K562 (cell line): ENCODE results near the gene CADM2. TPM values are rescaled to one million over a fixed set of nuclear protein-coding genes. Genes with fewer than 3 reads are reported as not detected.
"Not testable (repeated sequence)": the region's sequence is repeated elsewhere in the genome, so short reads cannot be mapped to it uniquely, and the experiment has no call there.

Source experiments
- ATAC-seq: fragments of 200-7000 bp; cut with Tn5 transposase; 3 replicates; pipeline ENCODE4 v1.9.1; 2020; ENCODE audit warnings: moderate library complexity
- BruUV-seq: library from RNA; stranded (reverse); fragments of 400-500 nt; replicated peaks from 2 replicates; lab custom pipeline; 2021; lab: Mats Ljungman, UMichigan
- CTCF ChIA-PET: fragments of 300-600 bp; formaldehyde crosslinking; extraction: SDS; loops from one replicate; lab custom pipeline; 2021; ENCODE audit warnings: low intra/inter-chr PET ratio; lab: Yijun Ruan, JAX
- POLR2A ChIA-PET: fragments of 300-600, 350-650 bp; sonication (Branson Sonifier 250); formaldehyde crosslinking; extraction: SDS; loops from one replicate; lab custom pipeline; 2021; ENCODE audit warnings: antibody characterized with exemption, inconsistent platforms; lab: Yijun Ruan, JAX
- DNase-seq, 4 experiments: peaks; one replicate each; pipeline versions ENCODE4 v3.0.0 to v3.0.0-alpha.2; 2011 to 2018; ENCODE audit warnings: low spot score in 3 of 4, mixed read lengths in 3 of 4; ENCODE audit errors: extremely low read depth in 1 of 4
- FAIRE-seq: peaks from 2 replicates; lab custom pipeline; 2011; peaks lifted over from hg19 to GRCh38; lab: Jason Lieb, UNC
- H2AFZ ChIP-seq: 2 replicates; pipeline ENCODE4 v1.6.0; 2011; ENCODE audit warnings: low read depth, low read length, control low read depth, inconsistent platforms
- H3K27ac ChIP-seq: fragments of 200-600 bp; 3 replicates; pipeline ENCODE4 v1.8.0; 2011; ENCODE audit warnings: low read depth, mild to moderate bottlenecking, control low read depth, inconsistent platforms, low read length, moderate library complexity, mixed read lengths; ENCODE audit errors: extremely low read depth
- H3K27me3 ChIP-seq, 2 experiments: fragments of 300-600 bp in 1 of 2; 2 replicates in 1 of 2; 3 replicates in 1 of 2; pipeline versions ENCODE4 v1.6.0 to v1.8.0; 2011; ENCODE audit warnings: inconsistent platforms in 2 of 2, low read length in 2 of 2, mild to moderate bottlenecking in 1 of 2, mixed read lengths in 1 of 2, moderate library complexity in 1 of 2; ENCODE audit not compliant: control insufficient read depth in 2 of 2, insufficient read depth in 2 of 2
- H3K36me3 ChIP-seq: fragments of 300-600 bp; 3 replicates; pipeline ENCODE4 v1.8.0; 2011; ENCODE audit warnings: mild to moderate bottlenecking, low read length, inconsistent platforms; ENCODE audit not compliant: control insufficient read depth, insufficient read depth
- H3K4me1 ChIP-seq, 2 experiments: fragments of 200-600 bp in 1 of 2; replicated peaks in 1 of 2; 2 replicates in 1 of 2; 3 replicates in 1 of 2; pipeline versions ENCODE4 v1.5.1 to v1.8.0; 2011; ENCODE audit warnings: inconsistent platforms in 2 of 2, low read length in 2 of 2, mild to moderate bottlenecking in 1 of 2, mixed read lengths in 1 of 2, moderate library complexity in 1 of 2; ENCODE audit not compliant: control insufficient read depth in 2 of 2, insufficient read depth in 2 of 2
- H3K4me2 ChIP-seq: 2 replicates; pipeline ENCODE4 v1.6.1; 2011; ENCODE audit warnings: low read length, control low read depth, inconsistent platforms, mixed read lengths; ENCODE audit not compliant: insufficient read depth
- H3K4me3 ChIP-seq: fragments of 200-600 bp; sonication (generic), shearing (Covaris generic); 2 replicates; pipeline ENCODE4 v1.5.1; 2016; ENCODE audit warnings: control low read depth, inconsistent platforms
- H3K79me2 ChIP-seq: fragments of 200-600 bp; 3 replicates; pipeline ENCODE4 v1.8.0; 2011; ENCODE audit warnings: low read length, inconsistent platforms; ENCODE audit not compliant: control insufficient read depth, insufficient read depth
- H3K9ac ChIP-seq, 2 experiments: 2 replicates each; pipeline versions ENCODE4 v1.6.0 to v1.6.1; 2011; ENCODE audit warnings: low read depth in 2 of 2, low read length in 2 of 2, control low read depth in 1 of 2, inconsistent platforms in 1 of 2, mild to moderate bottlenecking in 1 of 2, mixed read lengths in 1 of 2; ENCODE audit not compliant: insufficient read depth in 1 of 2
- H3K9me1 ChIP-seq: one replicate; pipeline ENCODE4 v1.6.0; 2011; ENCODE audit warnings: inconsistent platforms, mild to moderate bottlenecking, low read length, moderate library complexity; ENCODE audit not compliant: control insufficient read depth, insufficient read depth
- H3K9me3 ChIP-seq: replicated peaks from 2 replicates; pipeline ENCODE4 v1.5.1; 2011; ENCODE audit warnings: low read depth, low read length, inconsistent platforms; ENCODE audit not compliant: control insufficient read depth, insufficient read depth
- H4K20me1 ChIP-seq: replicated peaks from 2 replicates; pipeline ENCODE4 v1.6.1; 2011; ENCODE audit warnings: low read length, inconsistent platforms, mixed read lengths; ENCODE audit not compliant: control insufficient read depth, insufficient read depth
- AFF1 ChIP-seq, 2 experiments: fragments of 450-650 bp; IDR thresholded peaks; 2 replicates each; pipeline ENCODE4 v1.6.1; 2018; ENCODE audit warnings: mild to moderate bottlenecking in 2 of 2, low read depth in 1 of 2; ENCODE audit not compliant: partially characterized antibody in 2 of 2
- ELF1 ChIP-seq: fragments of 200-800 bp; sonication (Bioruptor generic); IDR thresholded peaks from 2 replicates; pipeline ENCODE4 v1.6.1; 2016; ENCODE audit warnings: missing genetic modification characterization, missing compliant biosample characterization
- ETV5 ChIP-seq: sonication (generic); formaldehyde crosslinking; IDR thresholded peaks from 2 replicates; pipeline ENCODE4 v1.4.0; 2020; ENCODE audit warnings: low read depth, mild to moderate bottlenecking, missing genetic modification reagents
- GABPA ChIP-seq: fragments of 200-800 bp; sonication (Bioruptor generic); conservative IDR thresholded peaks from 2 replicates; pipeline ENCODE4 v1.6.1; 2016; ENCODE audit warnings: low read depth, missing genetic modification characterization, missing compliant biosample characterization
- MAZ ChIP-seq, 2 experiments: fragments of 450-650 bp in 1 of 2; sonication (generic) in 1 of 2; formaldehyde crosslinking; IDR thresholded peaks in 1 of 2; conservative IDR thresholded peaks in 1 of 2; 2 replicates each; pipeline versions ENCODE4 v1.4.0 to v1.5.0; 2020; ENCODE audit warnings: mild to moderate bottlenecking in 1 of 2, missing genetic modification reagents in 1 of 2
- NRF1 ChIP-seq, 2 experiments: fragments of 450-650 bp; IDR thresholded peaks in 1 of 2; conservative IDR thresholded peaks in 1 of 2; 2 replicates each; pipeline ENCODE4 v1.6.1; 2014; ENCODE audit warnings: mild to moderate bottlenecking in 2 of 2
- POLR2G ChIP-seq: fragments of 200-400 bp; formaldehyde crosslinking; IDR thresholded peaks from 2 replicates; pipeline ENCODE4 v1.6.1; 2017; ENCODE audit warnings: low read depth, mild to moderate bottlenecking, antibody characterized with exemption, low read length, moderate library complexity
- SUPT5H ChIP-seq: fragments of 450-650 bp; IDR thresholded peaks from 2 replicates; pipeline ENCODE4 v1.6.1; 2016
- ZBTB11 ChIP-seq, 3 experiments: fragments of 200-800 bp in 1 of 3; fragments of 250-450 bp in 1 of 3; fragments of 450-650 bp in 1 of 3; sonication (Bioruptor Pico) in 1 of 3; sonication (Bioruptor generic) in 1 of 3; formaldehyde crosslinking in 1 of 3; IDR thresholded peaks; 2 replicates each; pipeline versions ENCODE4 v1.6.1 to v1.8.0; 2016 to 2022; ENCODE audit warnings: mild to moderate bottlenecking in 2 of 3, missing genetic modification characterization in 2 of 3, missing compliant biosample characterization in 1 of 3, moderate library complexity in 1 of 3
- WGBS: fragments of 100-300 bp; shearing (Covaris generic); methylation state at CpG from one replicate; pipeline ENCODE4 v1.1.6; 2016; ENCODE audit warnings: low coverage, mixed read lengths; ENCODE audit not compliant: insufficient coverage; ENCODE audit errors: missing lambda C conversion rate; 5-methylcytosine and 5-hydroxymethylcytosine counted together
- in situ Hi-C: fragments of 300-500 bp; cut with MboI; formaldehyde crosslinking; loops from 4 replicates; pipeline ENCODE4 v1.15.0; 2018; ENCODE audit warnings: inconsistent platforms, mixed read lengths
- intact Hi-C: fragments of 100-400 bp; cut with micrococcal nuclease; formaldehyde crosslinking; loops from 2 replicates; pipeline ENCODE4 v1.14.2; 2022
- polyA plus RNA-seq, 8 experiments: library from polyadenylated mRNA; depleted of rRNA in 4 of 8; stranded (reverse) in 5 of 8; unstranded in 3 of 8; fragments of >200 nt; fragmentation: Nextera tagmentation in 2 of 8; fragmentation: Illumina TruSeq in 1 of 8; extraction: Ambion mirVana in 2 of 8; extraction: Trizol in 1 of 8; gene quantifications; 2 replicates each; pipeline versions ENCODE4 v1.2.1 to v1.2.3, GENCODE V29; 2011 to 2014; ENCODE audit warnings: inconsistent platforms in 1 of 8, missing spikeins in 1 of 8
- total RNA-seq, 7 experiments: library from RNA; depleted of rRNA in 6 of 7; stranded (reverse); fragments of >200 nt in 6 of 7; fragmentation: Illumina TruSeq in 2 of 7; extraction: Trizol in 2 of 7; gene quantifications; 2 replicates each; pipeline versions ENCODE4 v1.2.1 to v1.2.3, GENCODE V29; 2011 to 2021; ENCODE audit warnings: low replicate concordance in 1 of 7

The CADM2 gene
- total and polyA plus RNA-seq, 9 of the 15 experiments (the other 6 are each of a cell fraction or from before 2014, with no cell fraction given) = 0.11 to 3.2 (median 0.95) TPM

DNA sequence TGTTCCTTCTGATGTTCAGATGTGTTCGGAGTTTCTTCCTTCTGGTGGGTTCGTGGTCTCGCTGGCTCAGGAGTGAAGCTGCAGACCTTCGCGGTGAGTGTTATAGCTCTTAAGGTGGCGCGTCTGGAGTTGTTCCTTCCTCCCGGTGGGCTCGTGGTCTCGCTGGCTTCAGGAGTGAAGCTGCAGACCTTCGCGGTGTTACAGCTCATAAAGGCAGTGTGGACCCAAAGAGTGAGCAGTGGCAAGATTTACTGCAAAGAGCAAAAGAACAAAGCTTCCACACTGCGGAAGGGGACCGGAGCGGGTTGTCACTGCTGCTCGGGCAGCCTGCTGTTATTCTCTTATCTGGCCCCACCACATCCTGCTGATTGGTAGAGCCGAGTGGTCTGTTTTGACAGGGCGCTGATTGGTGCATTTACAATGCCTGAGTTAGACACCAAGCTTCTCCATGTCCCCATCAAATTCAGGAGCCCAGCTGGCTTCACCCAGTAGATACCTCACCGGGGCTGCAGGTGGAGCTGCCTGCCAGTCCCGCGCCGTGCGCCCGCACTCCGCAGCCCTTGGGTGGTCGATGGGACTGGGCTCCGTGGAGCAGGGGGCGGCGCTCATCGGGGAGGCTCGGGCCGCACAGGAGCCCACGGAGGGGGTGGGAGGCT, 545.5 kb downstream of the CADM2 start (continued):
- peak; percentile 84 to 92 for TF ChIP-seq AFF1 (IDR thresholded peaks at IDR 0.05; ENCODE audit: low read depth in 1 of 2, partially characterized antibody in 2 of 2)

GRCh38 chr3:85504785-85505511, 546.2 kb downstream of the CADM2 start:
- peak overlapping the region; percentile 81 to 87 for H3K9ac ChIP-seq
- not testable (repeated sequence) for FAIRE-seq
- TF ChIP-seq POLR2G (peak; percentile 82), GABPA (tag) (peak; percentile 65), MAZ (CRISPR knock-in tag; conservative IDR thresholded peaks at IDR 0.05 in 1 of 2, IDR thresholded peaks at IDR 0.05 in 1 of 2) (0 out of 4 replicates have a peak, but pooled peaks of 1 of the 2 experiments have one; percentile 25), ELF1 (tag) (peak; percentile 71), NRF1 (conservative IDR thresholded peaks at IDR 0.05 in 1 of 2, IDR thresholded peaks at IDR 0.05 in 1 of 2) (peak; percentile 61 to 63), ZBTB11 (CRISPR knock-in tag; IDR thresholded peaks at IDR 0.05) (peak in 1 of 3 experiments; percentile 20; a peak in 1 of 6 replicates), ETV5 (peak; percentile 23; the same call in 1 of the 2 replicates), SUPT5H (peak; percentile 44; the same call in 1 of the 2 replicates)

More at GRCh38 chr3:85504785-85505511, 546.2 kb downstream of the CADM2 start:
- H3K4me1 ChIP-seq, H3K27me3 ChIP-seq, in situ Hi-C loops, H3K9me1 ChIP-seq, H3K9me3 ChIP-seq, H4K20me1 ChIP-seq, CTCF ChIA-PET, H3K36me3 ChIP-seq: not testable (repeated sequence)
- ATAC-seq (peak; percentile 15), DNase-seq (peak in 1 of 4 experiments; percentile 50)
- peak overlapping the region; percentile 53 for H3K4me3 ChIP-seq
- peak overlapping the region; percentile 74 for H3K27ac ChIP-seq
- H3K79me2 ChIP-seq = peaks cover 51% of the 10 kb centered on the region
- H3K4me2 ChIP-seq = peak overlapping the region; percentile 70
- WGBS = 0% methylated on average over 2 of the region's 41 CpGs
- POLR2A ChIA-PET = interaction anchor here (0.6 to 1.2 kb wide), 4 partner anchors 18 to 168 kb away, joined by 3 to 4 read pairs (median 3); no protein-coding TSS in a partner anchor
- intact Hi-C loops = loop anchor here (2.0 kb wide), 1 partner anchor 62 kb away; no protein-coding TSS in a partner anchor
- BruUV-seq = TSS peak; percentile 50
- 0 out of 2 replicates have a peak overlapping the region, but pooled peaks have one; percentile 2 for H2AFZ ChIP-seq
